IMR-90 (cell line): ENCODE data around the gene NCOR1. TPM values are rescaled to one million over a fixed set of nuclear protein-coding genes. Genes with fewer than 3 reads are reported as not detected.
A peak's percentile ranks its signal among the peaks of the same experiment; 100 is the strongest.

ENCODE experiments used
- ATAC-seq: fragments of 200-7000 bp; cut with Tn5 transposase; 2 replicates; pipeline ENCODE4 v1.9.1; 2020; ENCODE audit warnings: low read depth, mild to moderate bottlenecking, moderate library complexity
- BruUV-seq: library from RNA; stranded (reverse); fragments of 400-500 nt; replicated peaks from 2 replicates; lab custom pipeline; 2021; lab: Mats Ljungman, UMichigan
- CTCF ChIA-PET: fragments of 300-600 bp; formaldehyde crosslinking; extraction: SDS; loops from one replicate; lab custom pipeline; 2021; ENCODE audit warnings: antibody characterized with exemption; lab: Yijun Ruan, JAX
- POLR2A ChIA-PET: fragments of 300-600 bp; sonication (Branson Sonifier 250); formaldehyde crosslinking; loops from one replicate; lab custom pipeline; 2022; ENCODE audit warnings: antibody characterized with exemption; ENCODE audit not compliant: unreplicated experiment; lab: Charles Lee
- DNase-seq: peaks from one replicate; pipeline ENCODE4 v3.0.0; 2013
- H2AFZ ChIP-seq: replicated peaks from 2 replicates; pipeline ENCODE3; 2013; ENCODE audit warnings: low read length, mild to moderate bottlenecking; ENCODE audit not compliant: poor library complexity
- H2AK5ac ChIP-seq: 2 replicates; pipeline ENCODE4 v1.6.1; 2013; ENCODE audit warnings: low read depth, low read length, inconsistent platforms
- H2AK9ac ChIP-seq: replicated peaks from 2 replicates; pipeline ENCODE3; 2013; ENCODE audit warnings: mild to moderate bottlenecking, low read depth, low read length, moderate library complexity; ENCODE audit not compliant: poor library complexity
- H2BK120ac ChIP-seq: 2 replicates; pipeline ENCODE4 v1.6.1; 2013; ENCODE audit warnings: low read depth, low read length, inconsistent platforms
- H2BK15ac ChIP-seq: 3 replicates; pipeline ENCODE4 v1.6.1; 2013; ENCODE audit warnings: low read depth, low read length, inconsistent platforms
- H2BK20ac ChIP-seq: 2 replicates; pipeline ENCODE4 v1.6.1; 2013; ENCODE audit warnings: low read depth, mild to moderate bottlenecking, inconsistent platforms, low read length, moderate library complexity
- H2BK5ac ChIP-seq: 2 replicates; pipeline ENCODE4 v1.6.1; 2013; ENCODE audit warnings: mild to moderate bottlenecking, low read depth, low read length, inconsistent platforms; ENCODE audit not compliant: poor library complexity, severe bottlenecking
- H3K14ac ChIP-seq: replicated peaks from 2 replicates; pipeline ENCODE4 v1.6.1; 2013; ENCODE audit warnings: low read depth, low read length, inconsistent platforms
- H3K18ac ChIP-seq: 2 replicates; pipeline ENCODE4 v1.6.1; 2013; ENCODE audit warnings: low read depth, low read length, control low read depth
- H3K23ac ChIP-seq: 2 replicates; pipeline ENCODE4 v1.6.1; 2013; ENCODE audit warnings: low read depth, low read length, inconsistent platforms
- H3K27ac ChIP-seq: 2 replicates; pipeline ENCODE4 v1.5.1; 2013; ENCODE audit warnings: mild to moderate bottlenecking, control low read depth, low read length; ENCODE audit not compliant: insufficient read depth
- H3K27me3 ChIP-seq: 2 replicates; pipeline ENCODE4 v1.6.1; 2013; ENCODE audit warnings: low read length; ENCODE audit not compliant: control insufficient read depth, insufficient read depth
- H3K36me3 ChIP-seq: 2 replicates; pipeline ENCODE4 v1.6.1; 2013; ENCODE audit warnings: low read length, mixed read lengths; ENCODE audit not compliant: control insufficient read depth, insufficient read depth
- H3K4ac ChIP-seq: 2 replicates; pipeline ENCODE4 v1.6.1; 2013; ENCODE audit warnings: low read depth, low read length, inconsistent platforms
- H3K4me1 ChIP-seq: 2 replicates; pipeline ENCODE4 v1.6.1; 2013; ENCODE audit warnings: low read length, mixed read lengths; ENCODE audit not compliant: control insufficient read depth, insufficient read depth
- H3K4me2 ChIP-seq: 2 replicates; pipeline ENCODE4 v1.6.1; 2013; ENCODE audit warnings: low read depth, mild to moderate bottlenecking, control low read depth, low read length, moderate library complexity
- H3K4me3 ChIP-seq: 2 replicates; pipeline ENCODE4 v1.5.1; 2013; ENCODE audit warnings: low read depth, mild to moderate bottlenecking, control low read depth, low read length, moderate library complexity; ENCODE audit not compliant: insufficient read depth
- H3K56ac ChIP-seq: 2 replicates; pipeline ENCODE4 v1.6.1; 2013; ENCODE audit warnings: low read length, inconsistent platforms; ENCODE audit not compliant: insufficient read depth; ENCODE audit errors: extremely low read depth
- H3K79me1 ChIP-seq, 2 experiments: 2 replicates each; pipeline ENCODE4 v1.6.1; 2013; ENCODE audit warnings: low read length in 2 of 2, inconsistent platforms in 1 of 2, low read depth in 1 of 2
- H3K9ac ChIP-seq: 2 replicates; pipeline ENCODE4 v1.6.1; 2013; ENCODE audit warnings: low read depth, low read length, control low read depth
- H3K9me1 ChIP-seq: 2 replicates; pipeline ENCODE4 v1.6.1; 2013; ENCODE audit warnings: low read length, inconsistent platforms; ENCODE audit not compliant: insufficient read depth
- H3K9me3 ChIP-seq: 2 replicates; pipeline ENCODE4 v1.6.1; 2013; ENCODE audit warnings: low read length; ENCODE audit not compliant: control insufficient read depth, insufficient read depth
- H4K20me1 ChIP-seq: 2 replicates; pipeline ENCODE4 v1.6.1; 2013; ENCODE audit warnings: low read length, inconsistent platforms; ENCODE audit not compliant: insufficient read depth
- H4K5ac ChIP-seq: 2 replicates; pipeline ENCODE4 v1.6.1; 2013; ENCODE audit warnings: mild to moderate bottlenecking, low read depth, low read length, control low read depth
- H4K8ac ChIP-seq, 2 experiments: 2 replicates each; pipeline ENCODE4 v1.6.1; 2013; ENCODE audit warnings: low read depth in 2 of 2, low read length in 2 of 2, control low read depth in 1 of 2, inconsistent platforms in 1 of 2
- H4K91ac ChIP-seq: 2 replicates; pipeline ENCODE4 v1.6.1; 2013; ENCODE audit warnings: low read depth, low read length, inconsistent platforms; ENCODE audit not compliant: insufficient read depth
- CEBPB ChIP-seq: IDR thresholded peaks from 2 replicates; pipeline ENCODE4 v1.6.1; 2012; ENCODE audit warnings: low read depth, low read length, improper control_type of control experiment
- CHD1 ChIP-seq: IDR thresholded peaks from 2 replicates; pipeline ENCODE4 v1.6.1; 2012; ENCODE audit warnings: low read depth, low read length, improper control_type of control experiment
- FOS ChIP-seq: fragments of 150-350 bp; IDR thresholded peaks from 2 replicates; pipeline ENCODE4 v1.6.1; 2016; ENCODE audit warnings: low read depth, low read length
- WGBS, 2 experiments: methylation state at CpG; one replicate each; pipeline versions ENCODE4 v1.1.5 to v1.1.7; 2013; ENCODE audit warnings: missing lambda C conversion rate in 2 of 2; ENCODE audit not compliant: insufficient read length in 1 of 2; ENCODE audit errors: extremely low coverage in 2 of 2; 5-methylcytosine and 5-hydroxymethylcytosine counted together
- dilution Hi-C: fragments of 300-500 bp; cut with HindIII; formaldehyde crosslinking; loops from one replicate; pipeline ENCODE4 v1.14.3; 2018; ENCODE audit warnings: low sequenced_read_pairs; ENCODE audit not compliant: unreplicated experiment
- in situ Hi-C: fragments of 300-500 bp; cut with MboI; formaldehyde crosslinking; loops from 3 replicates; pipeline ENCODE4 v1.14.3; 2019; ENCODE audit warnings: low sequenced_read_pairs, inconsistent platforms, mixed read lengths
- intact Hi-C: fragments of 100-400 bp; cut with micrococcal nuclease; formaldehyde crosslinking; loops from 2 replicates; pipeline ENCODE4 v1.10.0; 2022
- polyA plus RNA-seq, 3 experiments: library from polyadenylated mRNA; depleted of rRNA; stranded (reverse); fragments of >200 nt; gene quantifications; 2 replicates each; pipeline ENCODE4 v1.2.3, GENCODE V29; 2012; ENCODE audit warnings: low replicate concordance in 1 of 3
- total RNA-seq: library from RNA; depleted of rRNA; stranded (reverse); fragments of >200 nt; gene quantifications from 2 replicates; pipeline ENCODE4 v1.2.3, GENCODE V29; 2012

Gene NCOR1
- total and polyA plus RNA-seq, 2 of the 4 experiments (the other 2 are of a cell fraction), result 54.5 to 80.3 TPM

- DNase-seq, result peak; percentile 11
Observed at GRCh38 chr17:16214190-16215001, 938 bp downstream of the NCOR1 start.

More at GRCh38 chr17:16214190-16215001, 938 bp downstream of the NCOR1 start:
- Histone ChIP-seq H3K14ac (peak overlapping the region; percentile 84), H4K8ac (peak overlapping the region; percentile 83 to 100), H3K23ac (peak overlapping the region; percentile 91), H3K4me2 (peak overlapping the region; percentile 86), H3K4me3 (peak overlapping the region; percentile 71), H3K27ac (peak overlapping the region; percentile 82), H3K18ac (peak overlapping the region; percentile 54), H2AK5ac (peak overlapping the region; percentile 57; the same call in 1 of the 2 replicates), H3K79me1 (peaks cover 10 to 35% of the 10 kb centered on the region in 2 experiments; a peak in 3 of 4 replicates), H2BK20ac (0 out of 2 replicates have a peak overlapping the region, but pooled peaks have one; percentile 3), H3K27me3 (no peaks in the 10 kb centered on the region), H4K20me1 (peaks cover 43% of the 10 kb centered on the region), H3K4ac (peak overlapping the region; percentile 88), H2BK5ac (peak overlapping the region; percentile 85), H3K9me3 (no peaks in the 10 kb centered on the region), H3K36me3 (no peaks in the 10 kb centered on the region), H2BK120ac (peak overlapping the region; percentile 12; the same call in 1 of the 2 replicates), H4K91ac (peak overlapping the region; percentile 60), H2BK15ac (peak overlapping the region; percentile 59; the same call in 1 of the 3 replicates), H2AFZ (peak overlapping the region; percentile 99), H3K9me1 (peaks cover 6% of the 10 kb centered on the region; the same call in 1 of the 2 replicates), H3K9ac (peak overlapping the region; percentile 96), H4K5ac (0 out of 2 replicates have a peak overlapping the region, but pooled peaks have one; percentile 6), H2AK9ac (peak overlapping the region; percentile 97), H3K56ac (peak overlapping the region; percentile 93), H3K4me1 (peaks cover 6% of the 10 kb centered on the region)
- ChIA-PET CTCF (no interaction called here), POLR2A (no interaction called here)
- in situ Hi-C loops, result no loop called here
- TF ChIP-seq FOS (no peak), CEBPB (peak; percentile 32; the same call in 1 of the 2 replicates), CHD1 (no peak)
- dilution Hi-C loops, result no loop called here
- WGBS, 2 experiments, result 2% methylated on average over 6 of the region's 16 CpGs; no CpG with 5 or more reads in 1 of the 2 experiments
- BruUV-seq, result no TSS peak
- intact Hi-C loops, result loop anchor here (1.0 to 5.0 kb wide), 2 partner anchors 72 to 138 kb away; partner anchors contain the start of gene CENPV
- ATAC-seq, result no peak; the same call in 1 of the 2 replicates
